B cell (primary cell): Measurements from ENCODE around the gene SLC39A11. TPM values are rescaled to one million over a fixed set of nuclear protein-coding genes. Genes with fewer than 3 reads are reported as not detected.

ENCODE experiments used
- ATAC-seq: fragments of 200-7000 bp; cut with Tn5 transposase; one replicate; pipeline ENCODE4 v1.10.0; 2021; ENCODE audit warnings: low read depth, mild to moderate bottlenecking, moderate number of reproducible peaks, moderate library complexity
- CTCF ChIA-PET: fragments of 350-600 bp; sonication (Branson Sonifier 250); formaldehyde crosslinking; loops from one replicate; lab custom pipeline; 2021; ENCODE audit warnings: antibody characterized with exemption, inconsistent platforms; lab: Charles Lee
- POLR2A ChIA-PET: fragments of 350-600 bp; sonication (Branson Sonifier 250); formaldehyde crosslinking; loops from one replicate; lab custom pipeline; 2021; ENCODE audit warnings: antibody characterized with exemption; lab: Charles Lee
- DNase-seq: peaks from one replicate; pipeline ENCODE4 v3.0.0; 2013
- H2AFZ ChIP-seq: 2 replicates; pipeline ENCODE4 v1.6.1; 2012; ENCODE audit warnings: mild to moderate bottlenecking, low read depth, low read length; ENCODE audit not compliant: insufficient read depth, poor library complexity, severe bottlenecking
- H3K27ac ChIP-seq, 2 donors: 1 replicate in 1 of 2; 2 replicates in 1 of 2; pipeline ENCODE4 v1.5.1; 2012 to 2013; ENCODE audit warnings: low read length in 2 of 2, mild to moderate bottlenecking in 2 of 2, moderate library complexity in 1 of 2
- H3K27me3 ChIP-seq, 4 experiments: fragments of 200-600 bp in 1 of 4; sonication (generic) in 1 of 4; replicated peaks in 1 of 4; 1 replicate in 2 of 4; 2 replicates in 2 of 4; pipeline versions ENCODE4 v1.6.1 to v1.7.0; 2013 to 2016; ENCODE audit warnings: low read length in 3 of 4, mild to moderate bottlenecking in 2 of 4, mixed read lengths in 1 of 4, moderate library complexity in 1 of 4; ENCODE audit not compliant: insufficient read depth in 4 of 4, control insufficient read depth in 3 of 4; ENCODE audit errors: control extremely low read depth in 1 of 4
- H3K36me3 ChIP-seq, 2 experiments: replicated peaks in 1 of 2; 1 replicate in 1 of 2; 2 replicates in 1 of 2; pipeline versions ENCODE4 v1.6.1 to v1.7.1; 2013; ENCODE audit warnings: low read length in 1 of 2; ENCODE audit not compliant: insufficient read depth in 2 of 2, control insufficient read depth in 1 of 2; ENCODE audit errors: control extremely low read depth in 1 of 2, extremely low read depth in 1 of 2
- H3K4me1 ChIP-seq, 2 donors: fragments of 200-600 bp in 1 of 2; sonication (generic) in 1 of 2; 1 replicate in 1 of 2; 2 replicates in 1 of 2; pipeline versions ENCODE4 v1.5.1 to v1.6.1; 2013 to 2017; ENCODE audit warnings: low read length in 2 of 2; ENCODE audit not compliant: control insufficient read depth in 2 of 2, insufficient read depth in 2 of 2
- H3K4me2 ChIP-seq: replicated peaks from 2 replicates; pipeline ENCODE3; 2012; ENCODE audit warnings: mild to moderate bottlenecking, low read depth, low read length; ENCODE audit not compliant: poor library complexity, severe bottlenecking
- H3K4me3 ChIP-seq, 5 experiments: fragments of 200-600 bp in 1 of 5; sonication (generic) in 1 of 5; 1 replicate in 3 of 5; 2 replicates in 2 of 5; pipeline versions ENCODE4 v1.5.1 to v1.7.0; 2011 to 2016; ENCODE audit warnings: low read length in 4 of 5, mild to moderate bottlenecking in 4 of 5, low read depth in 2 of 5, control low read depth in 1 of 5, moderate library complexity in 1 of 5; ENCODE audit not compliant: insufficient read depth in 1 of 5; ENCODE audit errors: control extremely low read depth in 1 of 5, extremely low read depth in 1 of 5
- H3K79me2 ChIP-seq: fragments of 200-600 bp; sonication (generic); one replicate; pipeline ENCODE4 v1.6.0; 2016; ENCODE audit warnings: low read length; ENCODE audit not compliant: control insufficient read depth, insufficient read depth
- H3K9ac ChIP-seq: fragments of 200-600 bp; sonication (generic); 2 replicates; pipeline ENCODE4 v1.6.1; 2017; ENCODE audit warnings: mild to moderate bottlenecking, low read length, moderate library complexity
- H3K9me3 ChIP-seq, 3 donors: one replicate each; pipeline versions ENCODE4 v1.6.1 to v1.7.1; 2013; ENCODE audit warnings: low read length in 2 of 3; ENCODE audit not compliant: control insufficient read depth in 2 of 3, insufficient read depth in 1 of 3; ENCODE audit errors: control extremely low read depth in 1 of 3
- H4K20me1 ChIP-seq: 2 replicates; pipeline ENCODE4 v1.6.0; 2012; ENCODE audit warnings: mild to moderate bottlenecking, low read length; ENCODE audit not compliant: insufficient read depth, control insufficient read depth, poor library complexity, severe bottlenecking
- H3K27ac Mint-ChIP-seq: one replicate; pipeline ENCODE4 v1.8.0; 2021; ENCODE audit warnings: mixed read lengths
- H3K27me3 Mint-ChIP-seq: one replicate; pipeline ENCODE4 v1.8.0; 2021; ENCODE audit warnings: mixed read lengths
- H3K4me1 Mint-ChIP-seq: one replicate; pipeline ENCODE4 v1.8.0; 2021; ENCODE audit warnings: mixed read lengths
- H3K4me3 Mint-ChIP-seq: one replicate; pipeline ENCODE4 v1.8.0; 2021; ENCODE audit warnings: mixed read lengths
- H3K9me3 Mint-ChIP-seq: one replicate; pipeline ENCODE4 v1.8.0; 2022; ENCODE audit warnings: mixed read lengths; ENCODE audit not compliant: insufficient read depth
- CTCF ChIP-seq: fragments of 200-600 bp; IDR thresholded peaks from one replicate; pipeline ENCODE4 v1.8.0; 2022; ENCODE audit warnings: antibody characterized with exemption, mild to moderate bottlenecking
- EZH2 ChIP-seq: IDR thresholded peaks from 2 replicates; pipeline ENCODE4 v1.6.1; 2012; ENCODE audit warnings: borderline replicate concordance, low read depth, mild to moderate bottlenecking, moderate library complexity, low read length; ENCODE audit not compliant: insufficient read depth, poor library complexity, severe bottlenecking
- WGBS: methylation state at CpG from one replicate; pipeline ENCODE4 v1.1.5; 2013; ENCODE audit warnings: missing lambda C conversion rate; ENCODE audit not compliant: insufficient coverage; 5-methylcytosine and 5-hydroxymethylcytosine counted together
- intact Hi-C: fragments of 100-400 bp; cut with micrococcal nuclease; formaldehyde crosslinking; loops from one replicate; pipeline ENCODE4 v1.10.0; 2022
- polyA plus RNA-seq: library from polyadenylated mRNA; depleted of rRNA; stranded (reverse); fragments of >200 nt; gene quantifications from 2 replicates; pipeline ENCODE4 v1.2.3, GENCODE V29; 2012
- total RNA-seq, 2 donors: library from RNA; stranded (reverse); fragments of 120-200 nt in 1 of 2; gene quantifications; 1 replicate in 1 of 2; 2 replicates in 1 of 2; pipeline versions ENCODE4 v1.2.3 to v1.2.4, GENCODE V29; 2013 to 2022

The SLC39A11 gene
- total and polyA plus RNA-seq, 2 donors (not counting 1 experiment from before 2014, with no cell fraction given): 6.9 to 39.6 TPM

GRCh38 chr17:73135766-73136165, 43.3 kb upstream of the SLC39A11 start:
- H3K27ac ChIP-seq: no peak overlapping the region
- H3K9me3 Mint-ChIP-seq: no peaks in the 10 kb centered on the region
- TF ChIP-seq CTCF (no peak), EZH2 (no peak)
- no peak overlapping the region for H3K27ac Mint-ChIP-seq
- peaks cover 9 to 19% of the 10 kb centered on the region in 2 donors for H3K4me1 ChIP-seq
- H3K27me3 Mint-ChIP-seq: peaks cover 5% of the 10 kb centered on the region
- ATAC-seq: no peak
- peaks cover 15% of the 10 kb centered on the region for H3K4me1 Mint-ChIP-seq
- no peaks in the 10 kb centered on the region for H3K79me2 ChIP-seq
- H3K4me2 ChIP-seq: no peak overlapping the region
- ChIA-PET CTCF (interaction anchor here (1.1 kb wide), 1 partner anchor 596 kb away, joined by 3 read pairs; no protein-coding TSS in a partner anchor), POLR2A (no interaction called here)
- no peaks in the 10 kb centered on the region for H3K36me3 ChIP-seq
- H2AFZ ChIP-seq: no peak overlapping the region
- H3K27me3 ChIP-seq: peaks cover 0 to 12% (median 2%) of the 10 kb centered on the region in 4 experiments
- no peak overlapping the region for H3K9ac ChIP-seq
- no peaks in the 10 kb centered on the region for H4K20me1 ChIP-seq
- no peak overlapping the region for H3K4me3 Mint-ChIP-seq
- H3K9me3 ChIP-seq: peaks cover 0 to 2% (median 0%) of the 10 kb centered on the region in 3 donors
- H3K4me3 ChIP-seq: no peak overlapping the region
- intact Hi-C loops: no loop called here
- no peak for DNase-seq
- 100% methylated on average over 1 of the region's 4 CpGs for WGBS

GRCh38 chr17:73133911-73134649, 41.6 kb upstream of the SLC39A11 start:
- Histone ChIP-seq H3K27me3 (peaks cover 0 to 8% (median 2%) of the 10 kb centered on the region in 4 experiments), H4K20me1 (no peaks in the 10 kb centered on the region), H3K27ac (no peak overlapping the region), H3K4me3 (no peak overlapping the region), H3K36me3 (no peaks in the 10 kb centered on the region), H3K79me2 (no peaks in the 10 kb centered on the region), H3K9ac (no peak overlapping the region), H3K4me1 (peaks cover 9 to 19% of the 10 kb centered on the region in 2 donors), H3K9me3 (peaks cover 0 to 2% (median 0%) of the 10 kb centered on the region in 3 donors), H3K4me2 (no peak overlapping the region), H2AFZ (no peak overlapping the region)
- no peak for ATAC-seq
- 52% methylated on average over 4 of the region's 4 CpGs for WGBS
- no peak overlapping the region for H3K27ac Mint-ChIP-seq
- no peaks in the 10 kb centered on the region for H3K9me3 Mint-ChIP-seq
- H3K27me3 Mint-ChIP-seq: peaks cover 3% of the 10 kb centered on the region
- H3K4me3 Mint-ChIP-seq: no peak overlapping the region
- ChIA-PET POLR2A (no interaction called here), CTCF (interaction anchor here (1.1 kb wide), 1 partner anchor 55 kb away, joined by 3 read pairs; no protein-coding TSS in a partner anchor)
- no peak for DNase-seq
- peaks cover 15% of the 10 kb centered on the region for H3K4me1 Mint-ChIP-seq
- intact Hi-C loops: no loop called here
- TF ChIP-seq EZH2 (no peak), CTCF (no peak)
